TTC549 (cell line): ENCODE measurements around the gene NDUFC2.
"Not testable (repeated sequence)": the region's sequence is repeated elsewhere in the genome, so short reads cannot be mapped to it uniquely, and the experiment has no call there.

ENCODE experiments used
- FAIRE-seq: peaks from 2 replicates; lab custom pipeline; 2012; peaks lifted over from hg19 to GRCh38; lab: Jason Lieb, UNC

Gene NDUFC2

DNA sequence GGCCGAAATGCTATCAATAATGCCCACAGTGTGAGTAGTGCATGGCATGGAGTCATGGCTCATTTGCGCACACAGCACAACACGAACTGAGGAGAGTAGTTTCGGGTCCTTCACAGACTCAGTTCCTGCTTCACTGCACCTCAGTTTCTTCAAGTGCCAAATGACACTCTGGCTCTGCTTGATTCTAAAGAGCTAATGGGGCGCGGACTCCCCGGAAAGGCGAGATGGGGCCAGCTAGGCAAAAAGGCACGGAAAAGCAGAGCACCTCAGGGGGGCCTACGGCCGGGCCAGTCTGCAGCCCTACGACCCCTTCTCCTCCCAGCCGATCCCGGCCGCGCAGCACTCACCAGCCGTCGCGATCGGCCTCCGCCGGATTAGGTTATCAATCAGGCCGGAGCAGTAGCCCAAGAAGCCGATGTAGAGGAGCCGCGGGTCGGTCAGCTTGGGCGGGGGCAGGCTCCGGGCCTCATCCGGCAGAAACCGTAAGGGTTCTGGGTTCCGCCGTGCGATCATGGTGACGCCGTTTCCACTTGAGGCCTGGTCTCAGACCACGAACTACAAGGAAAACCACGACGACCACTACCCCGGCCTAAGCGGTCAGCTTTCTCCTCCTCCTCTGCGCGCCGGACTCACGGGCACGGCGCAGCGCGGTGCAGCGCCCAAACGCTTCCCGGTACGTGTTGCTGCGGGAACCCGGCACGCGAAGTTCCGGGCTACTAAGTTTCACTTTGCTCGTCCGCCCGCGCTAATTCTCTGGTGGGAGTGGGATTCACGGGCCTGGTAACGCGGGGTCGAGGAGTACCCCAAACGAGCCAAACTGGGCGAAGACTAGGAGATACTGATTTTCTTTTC is at the start of gene NDUFC2:
NDUFC2 (minus strand) TSS at position 631 of the 852 bp plus-strand sequence; CDS start at position 513, 118 bp downstream.
- FAIRE-seq, result no peak

DNA sequence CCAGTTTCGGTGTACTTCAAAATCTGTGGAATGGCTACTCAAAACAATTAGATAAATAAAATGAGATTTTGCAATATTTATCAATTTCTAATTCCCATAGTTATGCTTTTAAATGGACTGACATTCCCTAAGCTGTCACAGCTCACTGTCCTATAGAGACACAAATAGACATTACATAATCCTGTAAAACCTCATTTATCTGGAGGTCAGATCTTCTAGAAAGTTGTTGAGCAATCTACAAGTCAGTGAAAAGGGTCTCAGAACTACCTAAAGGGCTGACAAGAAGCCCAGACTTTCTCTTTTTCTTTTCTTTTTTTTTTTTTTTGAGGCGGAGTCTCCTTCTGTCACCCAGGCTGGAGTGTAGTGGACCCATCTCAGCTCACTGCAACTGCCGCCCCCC is 47.7 kb upstream of the NDUFC2 start:
- no peak for FAIRE-seq

DNA sequence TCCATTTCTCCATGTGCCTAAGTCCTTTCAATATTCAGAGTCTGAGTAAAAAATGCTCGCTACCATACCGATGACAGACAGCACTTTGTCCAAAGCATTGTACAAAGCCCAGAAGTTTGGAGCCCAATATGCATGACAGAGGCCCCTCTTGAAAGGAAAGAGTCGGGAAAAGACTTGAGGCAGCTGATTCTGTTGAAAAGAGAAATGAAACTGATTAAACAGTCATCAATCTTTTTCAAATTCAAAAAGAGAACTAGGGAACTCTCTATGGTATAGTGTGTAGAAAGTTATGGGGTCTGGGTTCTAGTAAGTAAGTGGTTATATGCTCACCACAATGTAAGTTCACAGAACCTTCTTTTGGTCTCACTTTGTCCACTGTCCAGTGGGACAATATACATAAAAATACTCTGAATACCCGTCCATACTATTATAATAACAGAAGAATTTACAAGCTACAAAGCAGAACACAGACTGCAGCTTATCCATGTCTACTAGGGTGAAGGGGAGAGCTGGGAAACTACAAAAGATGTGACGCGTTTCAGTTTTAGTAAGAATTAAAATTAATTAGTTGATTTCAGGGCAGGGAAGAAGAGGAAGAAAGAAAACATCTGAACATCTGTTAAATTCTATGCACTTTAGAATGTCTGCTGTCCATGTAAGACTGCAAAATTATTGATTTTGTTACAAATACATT is 33.1 kb upstream of the NDUFC2 start:
- FAIRE-seq, result no peak

DNA sequence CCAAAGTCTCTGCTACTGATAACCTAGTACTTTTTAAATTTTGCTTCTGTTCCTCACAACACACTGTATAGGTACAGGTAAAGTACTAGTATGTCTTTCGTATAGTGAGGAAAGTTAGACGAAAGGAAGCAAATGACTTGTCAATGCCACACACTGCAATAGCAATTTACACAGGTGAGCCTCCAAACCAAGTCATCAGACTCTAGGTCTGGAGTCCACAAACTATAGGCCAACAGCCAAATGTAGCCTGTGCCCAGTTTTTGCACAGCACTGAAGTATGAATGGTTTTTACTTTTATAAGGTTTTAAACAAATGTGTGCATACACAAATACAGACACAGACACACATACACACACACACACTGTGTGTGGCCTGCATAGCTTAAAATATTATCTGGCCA is 31.6 kb upstream of the NDUFC2 start:
- FAIRE-seq, result no peak

DNA sequence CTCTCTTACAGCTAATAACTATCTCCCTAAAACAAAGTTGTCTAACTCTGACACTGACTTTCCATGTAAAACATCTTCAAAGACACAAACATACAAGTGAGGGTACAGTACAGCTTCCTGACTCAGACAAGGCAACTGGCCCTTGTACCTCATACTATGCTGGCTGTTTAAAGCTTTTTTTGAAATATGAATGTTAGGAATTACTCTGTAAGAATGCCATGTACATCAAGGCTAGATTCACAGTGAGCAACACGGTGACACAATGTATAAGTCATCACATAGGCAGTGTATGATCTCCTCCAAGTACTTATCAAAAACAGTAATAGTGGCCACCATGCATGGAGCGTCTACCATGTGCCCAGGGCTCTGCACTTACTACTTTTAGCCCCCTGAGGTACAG is 31.2 kb upstream of the NDUFC2 start:
- FAIRE-seq, result no peak

DNA sequence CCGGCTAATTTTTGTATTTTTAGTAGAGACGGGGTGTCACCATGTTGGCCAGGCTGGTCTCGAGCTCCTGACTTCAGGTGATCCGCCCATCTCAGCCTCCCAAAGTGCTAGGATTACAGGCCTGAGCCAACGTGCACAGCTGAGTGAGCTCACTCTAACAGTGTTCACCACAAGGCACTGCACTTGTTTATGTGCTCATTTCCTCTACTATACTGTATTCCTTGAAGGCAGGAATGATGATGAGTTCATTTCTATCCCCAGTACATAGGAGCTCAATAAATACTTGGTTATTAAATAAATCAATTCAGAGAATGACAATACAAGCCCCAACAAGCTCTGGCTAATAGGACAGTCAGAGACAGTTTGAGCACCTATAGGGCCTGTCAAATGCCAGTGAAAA is 30.7 kb upstream of the NDUFC2 start:
- no peak for FAIRE-seq

DNA sequence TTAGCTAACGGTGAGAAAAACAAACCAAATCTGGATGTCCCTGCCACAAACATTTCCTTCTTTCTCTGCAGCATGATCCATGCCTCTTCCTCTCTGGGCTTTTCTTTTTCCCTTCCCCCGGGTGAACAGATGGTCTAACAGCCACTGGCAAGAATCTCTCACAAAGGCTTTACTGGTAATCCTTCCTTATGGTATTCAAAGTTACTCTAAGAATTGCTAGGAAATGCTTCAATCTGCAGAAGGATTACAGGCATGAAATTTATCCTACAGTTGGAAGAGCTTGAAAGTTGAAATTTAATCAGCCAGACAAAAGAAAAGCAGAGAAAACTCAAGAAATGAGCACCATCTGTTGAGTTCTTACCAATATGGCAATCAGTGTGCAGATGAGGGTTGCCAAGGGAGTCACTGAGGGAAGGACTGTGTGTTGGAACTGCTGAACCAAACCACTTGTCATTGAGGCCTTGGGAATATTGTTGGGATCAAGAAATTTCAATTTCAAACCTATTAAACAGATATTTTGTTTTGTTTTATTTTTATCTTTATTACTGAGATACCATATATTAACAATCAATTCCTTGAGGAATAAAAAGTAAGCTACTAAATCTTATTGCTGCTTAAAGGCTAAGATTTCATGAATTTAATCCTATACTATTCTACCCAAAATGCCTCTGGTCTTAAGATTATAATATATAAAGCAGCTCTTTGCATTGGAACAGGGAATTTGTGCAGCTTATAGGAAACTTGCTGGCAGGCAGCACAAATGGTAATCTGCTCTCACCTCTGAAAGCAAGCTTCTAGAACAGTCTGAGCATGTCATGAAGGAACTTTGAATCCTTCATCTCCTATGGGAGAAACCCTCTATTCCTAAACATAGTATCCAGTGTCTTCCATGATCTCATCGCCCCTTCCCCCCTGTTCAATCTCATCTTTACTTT is 29.7 kb upstream of the NDUFC2 start:
- no peak for FAIRE-seq

DNA sequence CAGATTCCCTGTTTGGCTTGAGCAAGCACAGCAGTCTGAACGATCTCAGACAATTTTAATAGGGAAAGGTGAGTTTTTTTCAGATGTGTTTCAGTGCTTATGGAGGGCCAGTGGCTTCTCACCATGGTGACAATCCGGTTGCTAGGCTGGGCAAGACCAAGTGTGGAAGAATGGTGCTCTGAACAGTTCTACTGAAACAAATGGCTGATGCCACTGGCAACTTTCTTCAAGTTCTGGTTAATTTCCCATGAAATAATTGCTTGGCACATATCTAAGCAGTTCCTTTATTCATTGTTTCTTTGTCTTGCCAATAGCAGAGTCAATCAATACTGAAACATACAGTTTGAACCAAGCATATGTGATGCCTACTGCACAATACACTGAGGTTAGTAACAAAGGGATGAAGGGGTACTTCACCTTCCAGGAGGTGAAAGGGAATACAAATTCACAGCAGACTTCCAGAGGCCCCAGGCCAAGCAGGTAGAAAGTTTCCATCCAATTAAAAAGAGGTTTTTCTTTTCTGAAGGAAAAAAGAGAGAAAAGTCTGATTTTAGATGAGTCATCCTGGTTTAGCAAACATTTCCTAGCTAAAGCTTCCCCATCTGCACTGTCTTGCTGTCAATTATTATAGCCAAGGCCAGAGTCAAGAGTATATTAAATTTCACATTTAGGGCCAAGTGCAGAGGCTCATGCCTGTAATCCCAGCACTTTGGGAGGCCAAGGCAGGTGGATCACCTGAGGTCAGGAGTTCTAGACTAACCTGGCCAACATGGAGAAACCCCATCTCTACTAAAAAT is 21.2 kb upstream of the NDUFC2 start:
- FAIRE-seq, result no peak

DNA sequence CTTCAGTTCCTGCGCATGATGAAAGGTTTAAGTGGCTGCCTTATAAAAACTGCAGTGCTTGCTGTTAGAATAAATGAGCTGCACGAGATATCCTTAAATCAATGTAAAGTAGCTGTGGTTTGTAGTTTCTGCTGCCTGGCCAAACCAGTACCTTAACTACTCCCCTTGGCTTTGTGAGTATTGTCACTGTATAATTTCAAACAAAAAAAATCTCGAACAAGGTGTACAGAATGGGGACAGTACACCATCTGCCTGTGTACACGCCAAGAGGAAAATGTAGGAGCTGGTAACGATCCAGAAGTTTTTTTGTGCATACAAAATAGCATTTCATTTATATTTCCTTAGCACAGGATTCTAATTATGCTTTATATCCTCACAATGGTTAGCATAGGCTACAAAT is 20.6 kb upstream of the NDUFC2 start:
- FAIRE-seq, result no peak

DNA sequence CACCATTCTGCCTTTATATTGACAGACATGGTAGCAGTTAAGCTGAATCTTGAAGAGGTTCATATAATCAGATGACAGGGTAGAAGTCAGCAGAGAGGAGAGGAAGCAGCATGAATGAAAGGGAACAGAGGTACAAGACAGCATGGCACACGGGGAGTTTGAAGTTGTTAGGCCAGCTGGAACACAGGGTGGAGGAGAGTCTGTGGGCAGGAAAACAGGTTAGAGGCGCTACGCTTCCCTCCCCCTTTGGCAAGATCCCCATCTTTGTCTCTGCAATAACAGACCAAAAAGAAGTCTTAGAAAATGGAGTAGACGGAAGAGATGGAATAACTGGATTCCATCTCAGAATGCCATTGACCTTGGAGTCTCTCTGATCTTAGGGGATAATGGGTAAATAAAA is 20.0 kb upstream of the NDUFC2 start:
- no peak for FAIRE-seq

DNA sequence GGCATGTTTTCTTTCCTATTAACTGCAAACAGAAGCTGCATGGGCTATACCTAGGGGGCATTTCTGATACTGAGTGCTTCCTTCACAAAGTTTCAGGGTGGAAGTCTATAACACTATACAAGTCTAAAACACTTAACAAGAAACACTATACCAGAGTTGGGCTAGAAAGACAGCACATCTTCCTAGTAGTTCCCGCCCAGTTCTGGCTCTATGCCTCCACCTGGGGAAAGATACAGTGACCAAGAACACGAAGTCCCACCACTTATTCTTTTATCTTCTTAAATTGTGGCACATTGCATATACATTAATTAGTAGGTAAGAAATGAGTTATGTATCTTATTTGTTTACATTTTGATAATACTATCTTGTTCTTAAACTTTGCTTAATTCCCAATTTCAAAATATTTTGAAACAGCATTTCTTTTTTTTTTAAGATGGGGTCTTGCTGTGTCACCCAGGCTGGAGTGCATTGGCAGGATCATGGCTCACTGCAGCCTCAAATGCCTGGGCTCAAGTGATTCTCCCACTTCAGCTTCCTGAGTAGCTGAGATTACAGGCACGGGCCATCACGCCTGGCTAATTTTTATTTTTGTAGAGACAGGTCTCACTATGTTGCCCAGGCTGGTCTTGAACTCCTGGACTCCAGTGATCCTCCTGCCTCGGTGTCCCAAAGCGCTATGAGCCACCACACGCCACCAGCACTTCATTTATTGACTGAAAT is 18.2 kb upstream of the NDUFC2 start:
- FAIRE-seq, result no peak

DNA sequence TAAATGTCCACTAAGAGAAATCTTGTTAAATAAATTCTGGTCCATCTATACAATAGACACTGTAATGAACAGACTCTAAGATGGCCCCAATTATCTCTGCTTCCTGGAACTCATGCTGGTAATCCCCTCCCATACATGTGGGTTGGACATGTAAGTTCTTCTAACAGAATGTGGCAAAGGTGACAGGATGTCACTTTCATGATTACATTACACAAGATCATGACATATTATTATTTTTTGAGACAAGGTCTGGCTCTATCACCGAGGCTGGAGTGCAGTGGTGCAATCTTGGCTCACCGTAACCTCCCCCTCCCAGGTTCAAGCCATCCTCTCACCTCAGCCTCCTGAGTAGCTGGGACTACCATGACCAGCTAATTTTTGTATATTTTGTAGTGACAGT is 14.6 kb upstream of the NDUFC2 start:
- no peak for FAIRE-seq

DNA sequence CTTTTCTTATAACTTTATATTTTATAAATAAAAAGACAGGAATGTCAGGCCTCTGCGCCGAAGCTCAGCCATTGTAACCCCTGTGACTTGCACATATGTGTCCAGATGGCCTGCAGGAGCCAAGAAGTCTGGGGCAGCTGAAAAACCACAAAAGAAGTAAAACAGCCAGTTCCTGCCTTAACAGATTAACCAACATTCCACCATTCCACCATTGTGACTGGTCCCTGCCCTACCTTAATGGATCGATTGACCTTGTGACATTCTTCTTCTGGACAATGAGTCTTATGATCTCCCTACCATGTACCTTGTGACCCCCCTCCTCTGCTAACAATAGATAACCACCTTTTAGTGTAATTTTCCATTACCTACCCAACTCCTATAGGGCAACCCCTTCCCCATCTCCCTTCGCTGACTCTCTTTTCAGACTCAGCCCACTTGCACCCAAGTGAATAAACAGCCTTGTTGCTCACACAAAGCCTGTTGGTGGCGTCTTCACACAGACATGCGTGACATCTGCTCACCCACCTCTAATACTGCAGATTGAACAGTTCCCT is 6.9 kb upstream of the NDUFC2 start:
- not testable (repeated sequence) for FAIRE-seq

DNA sequence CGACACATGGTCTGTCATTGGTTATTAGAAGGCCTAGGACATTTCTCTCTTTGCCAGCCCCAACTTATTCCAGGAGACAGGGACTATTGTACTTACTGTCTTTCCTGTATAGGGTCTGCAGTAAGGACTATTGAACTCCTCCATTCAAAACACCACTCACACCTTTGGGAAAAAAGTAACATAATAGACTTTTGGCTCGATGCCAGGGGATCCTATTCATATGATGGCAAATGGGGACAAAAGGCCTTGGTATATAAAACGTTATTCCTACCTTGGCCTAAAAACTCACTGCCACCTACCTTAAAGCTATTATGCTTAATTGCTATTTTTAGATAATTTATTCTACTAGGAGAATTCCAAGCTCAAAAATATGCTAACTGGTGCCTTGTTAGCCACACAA is 6.3 kb upstream of the NDUFC2 start:
- no peak for FAIRE-seq

DNA sequence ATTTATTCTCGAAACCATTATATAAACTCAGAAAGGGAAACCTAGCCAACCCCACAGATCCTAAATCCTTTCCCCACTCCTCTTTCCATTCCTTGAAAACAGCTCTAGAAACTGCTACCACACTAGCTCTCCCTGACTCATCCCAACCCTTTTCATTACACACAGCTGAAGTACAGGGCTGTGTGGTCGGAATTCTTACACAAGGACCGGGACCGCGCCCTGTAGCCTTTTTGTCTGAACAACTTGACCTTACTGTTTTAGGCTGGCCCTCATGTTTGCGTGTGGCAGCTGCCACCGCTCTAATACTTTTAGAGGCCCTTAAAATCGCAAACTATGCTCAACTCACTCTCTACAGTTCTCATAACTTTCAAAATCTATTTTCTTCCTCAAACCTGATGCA is 4.8 kb upstream of the NDUFC2 start:
- FAIRE-seq, result not testable (repeated sequence)

DNA sequence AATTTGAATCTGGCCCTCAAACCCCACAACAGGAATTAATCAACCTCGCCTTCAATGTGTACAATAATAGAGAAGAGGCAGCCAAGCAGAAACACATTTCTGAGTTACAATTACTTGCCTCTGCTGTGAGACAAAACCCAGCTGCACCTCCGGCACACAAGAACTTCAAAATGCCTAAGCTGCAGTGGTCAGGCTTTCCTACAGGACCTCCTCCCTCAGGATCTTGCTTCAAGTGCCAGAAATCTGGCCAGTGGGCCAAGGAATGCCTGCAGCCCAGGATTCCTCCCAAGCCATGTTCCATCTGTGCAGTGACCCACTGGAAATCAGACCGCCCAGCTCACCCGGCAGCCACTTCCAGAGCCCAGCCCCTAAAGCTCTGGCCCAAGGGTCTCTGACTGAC is 3.4 kb upstream of the NDUFC2 start:
- FAIRE-seq, result no peak

DNA sequence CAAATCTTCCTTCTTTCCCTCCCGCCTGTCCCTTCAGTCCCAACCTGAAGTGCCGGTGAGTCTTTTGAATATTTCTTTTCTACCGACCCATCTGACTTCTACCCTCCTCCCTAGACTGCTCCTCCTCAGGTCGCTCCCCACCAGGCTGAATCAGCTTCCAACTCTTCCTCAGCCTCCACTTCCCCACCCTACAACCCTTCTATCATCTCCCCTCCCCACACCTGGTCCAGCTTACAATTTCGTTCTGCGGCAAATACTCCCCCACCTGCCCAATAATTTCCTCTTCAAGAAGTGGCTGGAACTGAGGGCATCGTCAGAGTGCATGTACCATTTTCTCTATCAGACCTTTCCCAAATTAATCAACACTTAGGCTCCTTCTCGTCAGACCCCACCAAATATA is 2.5 kb upstream of the NDUFC2 start:
- FAIRE-seq, result no peak

DNA sequence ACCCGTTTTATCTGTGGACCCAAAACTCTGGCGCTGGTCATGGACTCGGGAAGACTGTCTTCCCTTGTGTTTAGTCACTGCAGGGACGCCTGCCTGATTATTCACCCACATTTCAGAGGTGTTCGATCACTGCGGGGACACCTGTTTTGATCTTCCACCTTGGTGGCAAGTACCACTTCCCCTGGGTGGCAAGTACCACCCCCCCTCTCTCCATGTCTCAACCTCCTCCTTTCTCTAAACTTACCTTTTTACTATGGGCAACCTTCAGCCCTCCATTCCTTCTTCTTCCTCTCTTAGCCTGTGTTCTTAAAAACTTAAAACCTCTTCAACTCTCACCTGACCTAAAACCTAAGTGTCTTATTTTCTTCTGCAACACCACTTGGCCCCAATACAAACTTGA is 1.9 kb upstream of the NDUFC2 start:
- no peak for FAIRE-seq

DNA sequence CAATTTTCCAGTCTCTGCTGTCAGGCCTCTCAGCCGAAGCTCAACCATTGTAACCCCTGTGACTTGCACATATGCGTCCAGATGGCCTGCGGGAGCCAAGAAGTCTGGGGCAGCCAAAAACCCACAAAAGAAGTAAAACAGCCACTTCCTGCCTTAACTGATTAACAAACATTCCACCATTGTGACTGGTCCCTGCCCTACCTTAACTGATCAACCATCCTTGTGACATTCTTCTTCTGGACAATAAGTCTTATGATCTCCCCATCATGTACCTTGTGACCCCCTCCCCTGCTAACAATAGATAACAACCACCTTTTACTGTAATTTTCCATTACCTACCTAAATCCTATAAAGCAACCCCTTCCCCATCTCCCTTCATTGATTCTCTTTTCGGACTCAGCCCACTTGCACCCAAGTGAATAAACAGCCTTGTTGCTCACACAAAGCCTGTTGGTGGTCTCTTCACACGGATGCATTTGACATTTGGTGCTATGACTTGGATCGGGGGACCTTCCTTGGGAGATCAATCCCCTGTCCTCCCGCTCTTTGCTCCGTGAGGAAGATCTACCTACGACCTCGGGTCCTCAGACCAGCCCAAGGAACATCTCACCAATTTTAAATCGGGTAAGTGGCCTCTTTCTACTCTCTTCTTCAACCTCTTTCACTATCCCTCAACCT is 1.3 kb upstream of the NDUFC2 start:
- FAIRE-seq, result no peak

DNA sequence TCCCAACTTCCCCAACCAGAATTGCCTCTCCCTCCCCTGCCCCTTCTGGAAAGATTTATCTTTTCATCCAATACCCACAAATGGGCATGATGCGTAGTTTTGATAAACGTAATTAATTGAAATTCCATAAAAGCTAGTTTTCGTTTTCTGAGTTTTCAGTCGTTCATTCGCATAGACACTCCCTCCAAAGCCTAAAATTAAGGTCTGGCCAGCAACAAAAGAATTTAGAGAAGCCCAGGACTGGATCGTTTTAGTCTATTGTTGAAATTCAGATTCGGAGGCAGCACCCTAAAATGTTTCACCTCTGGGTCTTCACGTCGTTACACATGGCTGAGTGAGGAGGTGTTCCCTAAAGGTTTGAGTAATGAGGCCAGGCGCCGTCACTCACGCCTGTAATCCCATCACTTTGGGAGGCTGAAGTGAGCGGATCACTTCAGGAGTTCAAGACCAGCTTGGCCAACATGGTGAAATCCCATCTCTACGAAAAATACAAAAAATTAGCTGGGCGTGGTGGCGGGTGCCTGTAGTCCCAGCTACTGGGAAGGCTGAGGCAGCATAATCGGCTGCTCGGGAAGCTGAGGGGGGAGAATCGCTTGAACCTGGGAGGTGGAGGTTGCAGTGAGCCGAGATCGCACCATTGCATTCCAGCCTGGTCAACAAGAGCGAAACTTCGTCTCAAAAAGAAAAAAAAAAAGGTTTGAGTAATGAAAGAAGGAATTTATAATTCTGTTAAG is 589 bp upstream of the NDUFC2 start:
- no peak for FAIRE-seq
